ENCODE data around the gene MED4. TPM values are rescaled to one million over a fixed set of nuclear protein-coding genes. Genes with fewer than 3 reads are reported as not detected.

MED4 gene
- total RNA-seq, 1 experiment from 2014 or later = 50.6 TPM

DNA sequence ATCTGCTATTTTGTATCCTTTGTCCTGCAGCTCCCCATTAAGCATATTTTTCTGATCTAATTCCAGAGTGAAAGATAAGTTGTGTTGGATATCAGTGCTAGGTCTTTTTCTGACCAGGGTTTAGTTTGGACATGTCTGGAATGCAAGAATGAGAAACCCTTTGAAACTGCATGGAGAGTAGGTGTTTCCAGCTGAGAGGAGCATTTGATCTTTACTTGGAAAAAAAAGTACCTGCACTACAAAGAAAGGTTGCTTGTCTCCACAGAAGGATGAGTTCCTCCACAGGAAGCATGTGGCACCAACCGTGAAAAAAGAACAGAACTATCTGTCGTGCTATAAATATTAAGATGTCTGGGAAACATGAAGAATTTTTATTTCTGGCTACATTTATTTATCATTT lies 36.6 kb upstream of the MED4 start:
- Histone ChIP-seq H3K23ac (ENCODE audit: insufficient read length, low read depth, low read length) (no peak overlapping the region), H3K4me1 (ENCODE audit: insufficient read depth, low read length) (no peaks in the 10 kb centered on the region), H2AFZ (ENCODE audit: low read length) (no peak overlapping the region), H2BK20ac (ENCODE audit: low read depth, low read length, poor library complexity, severe bottlenecking) (no peak overlapping the region), H3K27ac (ENCODE audit: insufficient read length, low read depth, low read length) (no peak overlapping the region), H4K20me1 (ENCODE audit: control insufficient read depth, insufficient read depth, insufficient read length) (no peaks in the 10 kb centered on the region), H4K5ac (ENCODE audit: insufficient read length, low read depth, low read length) (no peak overlapping the region), H2BK120ac (ENCODE audit: low read depth, low read length, poor library complexity, severe bottlenecking) (no peak overlapping the region), H2BK12ac (ENCODE audit: insufficient read length, low read depth, low read length) (no peak overlapping the region), H3K18ac (ENCODE audit: insufficient read length, low read depth, low read length) (no peak overlapping the region), H4K8ac (replicated peaks; ENCODE audit: insufficient read length, low read depth, low read length) (no peak overlapping the region), H3K79me2 (ENCODE audit: insufficient read depth, low read length) (no peaks in the 10 kb centered on the region), H3K23me2 (ENCODE audit: insufficient read length, low read depth, low read length, poor library complexity, severe bottlenecking) (no peaks in the 10 kb centered on the region), H4K91ac (ENCODE audit: insufficient read length, low read depth, low read length) (no peak overlapping the region), H3T11ph (ENCODE audit: low read length) (no peak overlapping the region), H3K4ac (ENCODE audit: low read depth, low read length) (no peak overlapping the region), H3K9ac (ENCODE audit: extremely low read depth, insufficient read length, low read length) (no peak overlapping the region), H2BK5ac (ENCODE audit: insufficient read length, low read length) (no peak overlapping the region), H2BK15ac (ENCODE audit: low read depth, low read length) (no peak overlapping the region), H3K9me3 (ENCODE audit: control insufficient read depth, low read depth, low read length) (no peaks in the 10 kb centered on the region), H3K56ac (ENCODE audit: insufficient read length, low read depth, low read length) (no peak overlapping the region), H2AK5ac (ENCODE audit: insufficient read length, low read length) (no peak overlapping the region), H3K4me2 (ENCODE audit: insufficient read depth, insufficient read length, low read length) (no peak overlapping the region), H3K79me1 (ENCODE audit: insufficient read depth, low read depth, low read length, poor library complexity, severe bottlenecking) (no peaks in the 10 kb centered on the region), H3K14ac (ENCODE audit: insufficient read depth, low read length) (no peak overlapping the region), H3K27me3 (ENCODE audit: insufficient read depth, low read length) (no peaks in the 10 kb centered on the region)
- peaks cover 15 to 17% of the 10 kb centered on the region in 2 experiments for H3K4me1 Mint-ChIP-seq
- no peak overlapping the region for H3K27ac Mint-ChIP-seq
- TF ChIP-seq, protein P1, sequence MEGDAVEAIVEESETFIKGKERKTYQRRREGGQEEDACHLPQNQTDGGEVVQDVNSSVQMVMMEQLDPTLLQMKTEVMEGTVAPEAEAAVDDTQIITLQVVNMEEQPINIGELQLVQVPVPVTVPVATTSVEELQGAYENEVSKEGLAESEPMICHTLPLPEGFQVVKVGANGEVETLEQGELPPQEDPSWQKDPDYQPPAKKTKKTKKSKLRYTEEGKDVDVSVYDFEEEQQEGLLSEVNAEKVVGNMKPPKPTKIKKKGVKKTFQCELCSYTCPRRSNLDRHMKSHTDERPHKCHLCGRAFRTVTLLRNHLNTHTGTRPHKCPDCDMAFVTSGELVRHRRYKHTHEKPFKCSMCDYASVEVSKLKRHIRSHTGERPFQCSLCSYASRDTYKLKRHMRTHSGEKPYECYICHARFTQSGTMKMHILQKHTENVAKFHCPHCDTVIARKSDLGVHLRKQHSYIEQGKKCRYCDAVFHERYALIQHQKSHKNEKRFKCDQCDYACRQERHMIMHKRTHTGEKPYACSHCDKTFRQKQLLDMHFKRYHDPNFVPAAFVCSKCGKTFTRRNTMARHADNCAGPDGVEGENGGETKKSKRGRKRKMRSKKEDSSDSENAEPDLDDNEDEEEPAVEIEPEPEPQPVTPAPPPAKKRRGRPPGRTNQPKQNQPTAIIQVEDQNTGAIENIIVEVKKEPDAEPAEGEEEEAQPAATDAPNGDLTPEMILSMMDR (conservative IDR thresholded peaks at IDR 0.05) = no peak
- H3K36me3 Mint-ChIP-seq (ENCODE audit: insufficient read depth in 1 of 3, low read depth in 3 of 3) = no peaks in the 10 kb centered on the region
- H3K27me3 Mint-ChIP-seq (ENCODE audit: low read depth) = no peaks in the 10 kb centered on the region; the same call in 1 of the 2 replicates
- no peak overlapping the region for H3K4me3 Mint-ChIP-seq
- no peak for DNase-seq
- no peaks in the 10 kb centered on the region for H3K9me3 Mint-ChIP-seq
- WGBS (ENCODE audit: extremely low coverage, insufficient read length, low lambda C conversion rate) = no CpG with 5 or more reads among the region's 2 CpGs
